IMR-90 (cell line): Measurements from ENCODE around the gene RNF123.

Source experiments
- CTCF ChIP-seq: conservative IDR thresholded peaks from 2 replicates; pipeline ENCODE4 v1.5.1; 2012; ENCODE audit warnings: mild to moderate bottlenecking, low read depth, low read length, improper control_type of control experiment
- MAZ ChIP-seq: IDR thresholded peaks from 2 replicates; pipeline ENCODE4 v1.6.1; 2012; ENCODE audit warnings: low read depth, mild to moderate bottlenecking, low read length, improper control_type of control experiment, moderate library complexity, borderline replicate concordance
- NFE2L2 ChIP-seq: fragments of 150-350 bp; IDR thresholded peaks from 2 replicates; pipeline ENCODE4 v1.6.1; 2016; ENCODE audit warnings: low read depth, mild to moderate bottlenecking, low read length
- RAD21 ChIP-seq: IDR thresholded peaks from 2 replicates; pipeline ENCODE4 v1.6.1; 2012; ENCODE audit warnings: low read length, improper control_type of control experiment
- SMC3 ChIP-seq: fragments of 150-350 bp; IDR thresholded peaks from 2 replicates; pipeline ENCODE4 v1.6.1; 2016; ENCODE audit warnings: low read depth, mild to moderate bottlenecking, antibody characterized with exemption, low read length, moderate library complexity
- TF ChIP-seq, protein P1 (sequence below): fragments of 150-350 bp; IDR thresholded peaks from 2 replicates; pipeline ENCODE4 v1.6.1; 2016; ENCODE audit warnings: low read depth, mild to moderate bottlenecking, low read length, moderate library complexity, borderline replicate concordance

- TF ChIP-seq RAD21, result no peak
- TF ChIP-seq CTCF, result no peak
- TF ChIP-seq, protein P1, sequence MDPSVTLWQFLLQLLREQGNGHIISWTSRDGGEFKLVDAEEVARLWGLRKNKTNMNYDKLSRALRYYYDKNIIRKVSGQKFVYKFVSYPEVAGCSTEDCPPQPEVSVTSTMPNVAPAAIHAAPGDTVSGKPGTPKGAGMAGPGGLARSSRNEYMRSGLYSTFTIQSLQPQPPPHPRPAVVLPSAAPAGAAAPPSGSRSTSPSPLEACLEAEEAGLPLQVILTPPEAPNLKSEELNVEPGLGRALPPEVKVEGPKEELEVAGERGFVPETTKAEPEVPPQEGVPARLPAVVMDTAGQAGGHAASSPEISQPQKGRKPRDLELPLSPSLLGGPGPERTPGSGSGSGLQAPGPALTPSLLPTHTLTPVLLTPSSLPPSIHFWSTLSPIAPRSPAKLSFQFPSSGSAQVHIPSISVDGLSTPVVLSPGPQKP, result no peak
- TF ChIP-seq SMC3, result no peak
- TF ChIP-seq NFE2L2, result no peak
- TF ChIP-seq MAZ, result no peak
Observed at GRCh38 chr3:49751501-49751900, 62.1 kb downstream of the RNF123 start.
